GM12864 (cell line): Measurements from ENCODE around the gene GNAQ.

Experiments
- DNase-seq: peaks from one replicate; pipeline ENCODE4 v3.0.0-alpha.2; 2011; ENCODE audit warnings: low read depth
- H3K4me3 ChIP-seq: 2 replicates; pipeline ENCODE4 v1.5.1; 2011; ENCODE audit warnings: mild to moderate bottlenecking, low read depth, low read length, control low read depth
- TF ChIP-seq, protein P1 (sequence below): IDR thresholded peaks from 2 replicates; pipeline ENCODE4 v1.5.1; 2011; ENCODE audit warnings: low read depth, mild to moderate bottlenecking, moderate library complexity, low read length, control low read depth, inconsistent platforms; ENCODE audit errors: missing control alignments

GNAQ gene

GRCh38 chr9:78041971-78042370 lies 10.4 kb upstream of the GNAQ start:
- H3K4me3 ChIP-seq: no peak overlapping the region
- TF ChIP-seq, protein P1, sequence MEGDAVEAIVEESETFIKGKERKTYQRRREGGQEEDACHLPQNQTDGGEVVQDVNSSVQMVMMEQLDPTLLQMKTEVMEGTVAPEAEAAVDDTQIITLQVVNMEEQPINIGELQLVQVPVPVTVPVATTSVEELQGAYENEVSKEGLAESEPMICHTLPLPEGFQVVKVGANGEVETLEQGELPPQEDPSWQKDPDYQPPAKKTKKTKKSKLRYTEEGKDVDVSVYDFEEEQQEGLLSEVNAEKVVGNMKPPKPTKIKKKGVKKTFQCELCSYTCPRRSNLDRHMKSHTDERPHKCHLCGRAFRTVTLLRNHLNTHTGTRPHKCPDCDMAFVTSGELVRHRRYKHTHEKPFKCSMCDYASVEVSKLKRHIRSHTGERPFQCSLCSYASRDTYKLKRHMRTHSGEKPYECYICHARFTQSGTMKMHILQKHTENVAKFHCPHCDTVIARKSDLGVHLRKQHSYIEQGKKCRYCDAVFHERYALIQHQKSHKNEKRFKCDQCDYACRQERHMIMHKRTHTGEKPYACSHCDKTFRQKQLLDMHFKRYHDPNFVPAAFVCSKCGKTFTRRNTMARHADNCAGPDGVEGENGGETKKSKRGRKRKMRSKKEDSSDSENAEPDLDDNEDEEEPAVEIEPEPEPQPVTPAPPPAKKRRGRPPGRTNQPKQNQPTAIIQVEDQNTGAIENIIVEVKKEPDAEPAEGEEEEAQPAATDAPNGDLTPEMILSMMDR: no peak
- DNase-seq: no peak

GRCh38 chr9:78040726-78041125 lies 9.1 kb upstream of the GNAQ start:
- no peak overlapping the region for H3K4me3 ChIP-seq
- no peak for DNase-seq
- TF ChIP-seq, protein P1: no peak

DNA sequence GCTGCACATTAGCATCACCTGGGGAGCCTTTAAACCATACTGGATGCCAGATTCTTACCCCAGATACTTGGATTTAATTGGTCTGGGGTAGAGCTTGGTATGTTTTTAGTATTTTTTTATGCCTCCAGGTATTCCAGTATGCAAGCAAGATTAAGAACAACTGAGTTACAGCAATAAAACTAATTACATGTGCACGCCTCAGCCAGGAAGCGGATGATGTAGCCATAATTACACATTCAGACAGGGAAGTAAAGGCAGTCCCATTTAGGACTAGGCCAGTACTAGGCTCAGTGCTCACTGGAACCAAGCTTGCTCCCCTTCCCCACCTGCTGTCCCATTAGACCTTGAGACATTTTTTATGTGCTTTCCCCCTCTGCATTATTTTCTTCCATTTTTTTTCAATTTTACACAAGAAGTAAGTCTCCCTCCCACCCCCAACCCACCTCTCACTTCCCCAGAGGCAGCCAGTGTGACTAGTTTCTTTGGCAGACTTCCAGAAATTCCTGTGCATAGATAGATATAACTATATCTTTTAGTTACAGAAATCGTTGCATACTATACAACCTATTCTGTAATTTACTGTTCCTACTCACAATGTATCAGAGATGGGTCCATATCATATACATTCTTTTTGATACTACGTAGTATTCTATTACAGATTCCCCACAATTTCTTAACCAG lies 7.1 kb upstream of the GNAQ start:
- DNase-seq: no peak
- TF ChIP-seq, protein P1: no peak

DNA sequence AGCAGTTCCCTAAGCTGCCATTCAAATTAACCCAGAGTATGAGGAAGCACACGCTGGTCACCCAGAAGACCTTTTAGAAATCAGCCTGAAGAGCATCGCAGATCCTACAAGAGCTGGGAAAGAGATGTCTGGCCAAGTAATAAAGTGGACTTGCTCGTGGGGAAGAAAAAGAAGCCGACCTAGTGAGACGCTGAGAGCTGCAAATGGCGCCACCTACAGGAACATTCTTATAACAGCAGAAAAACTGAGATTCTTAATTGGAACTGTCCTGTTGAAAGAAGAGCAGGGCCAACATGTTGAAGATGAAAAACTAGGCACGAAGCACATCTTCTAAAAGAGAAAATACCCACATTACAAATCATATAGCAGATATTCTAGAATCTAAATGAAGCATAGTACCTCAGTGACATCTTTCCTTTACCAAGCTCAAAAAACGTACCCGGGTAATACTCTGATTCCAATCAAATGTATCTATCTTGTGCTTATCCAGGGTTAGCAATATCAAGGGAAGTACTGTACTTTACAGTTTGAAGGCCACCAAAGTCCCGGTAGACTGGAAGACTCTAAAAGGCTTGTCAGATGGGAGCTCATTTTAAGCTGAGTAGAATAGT lies 3.9 kb upstream of the GNAQ start:
- TF ChIP-seq, protein P1: peak; percentile 76
- DNase-seq: peak; percentile 7
- no peak overlapping the region for H3K4me3 ChIP-seq

More for the DNA sequence above, 7.1 kb upstream of the GNAQ start:
- no peak overlapping the region for H3K4me3 ChIP-seq

DNA sequence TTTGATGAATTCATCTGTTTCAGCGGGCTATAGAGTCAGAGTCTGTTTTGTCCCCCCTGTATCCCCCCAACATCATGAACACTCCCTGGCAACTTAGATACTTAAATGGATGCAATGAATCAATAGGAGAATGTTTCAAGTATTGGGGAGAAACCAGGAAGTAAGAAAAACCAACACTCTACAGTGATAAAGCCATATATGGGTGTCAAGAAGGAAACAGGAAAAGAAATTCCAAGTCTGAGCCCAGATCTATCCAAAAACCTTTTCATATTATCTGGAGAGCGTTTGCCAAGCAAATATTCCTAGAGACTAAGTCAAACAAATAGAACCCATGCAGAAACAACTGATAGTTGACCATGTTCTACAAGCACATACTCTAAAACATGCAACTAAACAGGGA lies 2.3 kb upstream of the GNAQ start:
- DNase-seq: no peak

GRCh38 chr9:78032730-78033457 lies 1.3 kb upstream of the GNAQ start:
- TF ChIP-seq, protein P1: no peak
- DNase-seq: no peak
- no peak overlapping the region for H3K4me3 ChIP-seq

More for the DNA sequence above, 2.3 kb upstream of the GNAQ start:
- TF ChIP-seq, protein P1: no peak
- H3K4me3 ChIP-seq: no peak overlapping the region
